Tibial artery (tissue), 4 donors: ENCODE results near the gene APMAP.

Source experiments
- DNase-seq, 2 donors: peaks; one replicate each; pipeline ENCODE4 v3.0.0-alpha.2; 2019
- H3K27ac ChIP-seq, 2 donors: fragments of 200-600 bp; sonication (generic) in 1 of 2; 1 replicate in 1 of 2; 2 replicates in 1 of 2; pipeline ENCODE4 v1.5.1; 2018 to 2019; ENCODE audit warnings: mild to moderate bottlenecking in 1 of 2
- H3K27me3 ChIP-seq, 2 donors: fragments of 200-600 bp; sonication (generic) in 1 of 2; one replicate each; pipeline versions ENCODE4 v1.5.1 to v1.6.0; 2016 to 2019
- H3K36me3 ChIP-seq, 3 donors: fragments of 200-600 bp; sonication (generic) in 2 of 3; one replicate each; pipeline ENCODE4 v1.5.1; 2016 to 2019; ENCODE audit warnings: mild to moderate bottlenecking in 2 of 3
- H3K4me1 ChIP-seq, 4 donors: fragments of 200-600 bp; sonication (generic) in 2 of 4; 1 replicate in 3 of 4; 2 replicates in 1 of 4; pipeline ENCODE4 v1.5.1; 2016 to 2019
- H3K4me3 ChIP-seq, 2 donors: fragments of 200-600 bp; sonication (generic) in 1 of 2; 1 replicate in 1 of 2; 2 replicates in 1 of 2; pipeline ENCODE4 v1.5.1; 2018 to 2019; ENCODE audit warnings: mild to moderate bottlenecking in 2 of 2
- H3K9me3 ChIP-seq, 3 donors: fragments of 200-600 bp; sonication (generic) in 1 of 3; one replicate each; pipeline ENCODE4 v1.5.1; 2016 to 2019
- CTCF ChIP-seq, 2 experiments: fragments of 200-600 bp in 1 of 2; fragments of 450-650 bp in 1 of 2; IDR thresholded peaks; one replicate each; pipeline ENCODE4 v1.5.1; 2017 to 2019; ENCODE audit warnings: antibody characterized with exemption in 2 of 2, mild to moderate bottlenecking in 1 of 2, moderate library complexity in 1 of 2
- intact Hi-C: fragments of 100-400 bp; cut with DNase I; formaldehyde crosslinking; loops from one replicate; pipeline ENCODE4 v1.15.0; 2023; ENCODE audit warnings: low total_unique reads

APMAP gene

DNA sequence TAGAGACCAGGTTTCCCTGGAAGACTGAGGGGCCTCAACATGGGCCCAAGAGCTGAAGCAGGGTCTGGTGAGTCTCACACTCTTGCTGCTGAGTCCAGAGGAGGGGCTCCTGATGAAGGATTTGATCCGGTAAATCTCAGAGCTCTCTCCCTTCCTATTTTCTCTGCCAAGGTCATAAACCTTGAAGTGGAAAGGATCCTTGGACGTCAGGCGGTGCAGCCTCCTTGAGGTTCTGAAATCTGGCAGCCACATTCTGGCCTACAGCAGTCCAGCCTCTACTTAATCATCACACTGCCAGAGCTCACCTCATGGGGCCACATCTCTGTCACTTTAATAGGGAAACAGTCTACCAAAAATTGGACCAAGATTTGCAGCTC, 41.4 kb upstream of the APMAP start:
- intact Hi-C loops: no loop called here
- no peak for DNase-seq
- Histone ChIP-seq H3K27ac (no peak overlapping the region), H3K9me3 (no peaks in the 10 kb centered on the region), H3K27me3 (no peaks in the 10 kb centered on the region), H3K4me1 (peaks cover 7 to 57% (median 42%) of the 10 kb centered on the region in 4 donors), H3K36me3 (peaks cover 10 to 14% (median 10%) of the 10 kb centered on the region in 3 donors), H3K4me3 (no peak overlapping the region)
- no peak for TF ChIP-seq CTCF (IDR thresholded peaks at IDR 0.05)

- Histone ChIP-seq H3K27me3 (no peaks in the 10 kb centered on the region), H3K4me3 (no peak overlapping the region), H3K27ac (peak overlapping the region in 1 of 2 donors; percentile 22), H3K4me1 (peaks cover 2 to 52% (median 36%) of the 10 kb centered on the region in 4 donors), H3K9me3 (no peaks in the 10 kb centered on the region), H3K36me3 (peaks cover 10 to 15% (median 14%) of the 10 kb centered on the region in 3 donors)
- intact Hi-C loops: no loop called here
- no peak for DNase-seq
- no peak for TF ChIP-seq CTCF (IDR thresholded peaks at IDR 0.05)
Measured at GRCh38 chr20:25033265-25033923, 40.8 kb upstream of the APMAP start.

DNA sequence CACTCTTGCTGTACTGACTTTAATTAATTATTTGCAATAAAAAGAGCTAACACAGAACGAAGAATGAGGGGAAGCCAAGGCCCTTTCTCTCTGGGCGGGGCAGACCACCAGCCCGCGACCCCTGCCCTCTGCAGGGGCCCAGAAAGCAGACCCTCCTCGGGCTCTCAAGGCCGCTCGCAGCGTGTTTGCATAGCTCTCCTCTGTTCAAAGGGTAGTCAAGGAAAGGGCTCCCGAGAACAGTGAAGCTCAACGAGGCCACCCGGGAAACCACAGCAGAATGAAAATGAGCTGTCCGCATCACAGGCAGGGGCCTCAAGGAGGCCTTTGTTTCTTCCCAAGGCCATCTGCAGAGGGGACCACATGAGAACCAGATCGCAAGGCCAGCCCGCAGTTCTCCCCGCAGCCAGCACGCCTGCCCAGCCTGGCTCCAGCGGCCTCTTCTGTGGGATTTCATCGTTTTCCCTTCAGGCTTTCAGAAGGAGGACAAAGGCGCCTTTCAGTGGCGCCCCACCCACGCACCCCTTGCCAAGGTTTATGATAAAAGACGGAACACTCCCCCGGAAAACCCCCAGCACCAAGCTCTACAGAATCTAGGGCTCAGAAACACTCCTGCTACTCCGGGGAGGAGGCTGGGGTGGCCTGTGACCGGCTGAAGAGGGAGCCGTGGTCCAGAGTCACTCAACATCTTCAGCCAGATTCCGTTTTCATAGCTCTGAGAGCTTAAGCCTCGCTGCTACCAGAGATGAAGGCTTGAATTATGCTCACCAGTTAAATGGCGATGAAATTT, 40.1 kb upstream of the APMAP start:
- Histone ChIP-seq H3K9me3 (no peaks in the 10 kb centered on the region), H3K27ac (peak overlapping the region in 1 of 2 donors; percentile 22), H3K4me1 (peaks cover 0 to 45% (median 29%) of the 10 kb centered on the region in 4 donors), H3K4me3 (no peak overlapping the region), H3K27me3 (no peaks in the 10 kb centered on the region), H3K36me3 (peaks cover 10 to 16% (median 14%) of the 10 kb centered on the region in 3 donors)
- no peak for DNase-seq
- TF ChIP-seq CTCF (IDR thresholded peaks at IDR 0.05): no peak
- intact Hi-C loops: no loop called here

GRCh38 chr20:25032065-25032477, 39.5 kb upstream of the APMAP start:
- H3K27ac ChIP-seq: no peak overlapping the region
- no peaks in the 10 kb centered on the region for H3K9me3 ChIP-seq
- intact Hi-C loops: no loop called here
- H3K27me3 ChIP-seq: no peaks in the 10 kb centered on the region
- TF ChIP-seq CTCF (IDR thresholded peaks at IDR 0.05): no peak
- DNase-seq: no peak
- H3K36me3 ChIP-seq: peaks cover 10 to 16% (median 14%) of the 10 kb centered on the region in 3 donors
- no peak overlapping the region for H3K4me3 ChIP-seq
- H3K4me1 ChIP-seq: peaks cover 0 to 39% (median 23%) of the 10 kb centered on the region in 4 donors

DNA sequence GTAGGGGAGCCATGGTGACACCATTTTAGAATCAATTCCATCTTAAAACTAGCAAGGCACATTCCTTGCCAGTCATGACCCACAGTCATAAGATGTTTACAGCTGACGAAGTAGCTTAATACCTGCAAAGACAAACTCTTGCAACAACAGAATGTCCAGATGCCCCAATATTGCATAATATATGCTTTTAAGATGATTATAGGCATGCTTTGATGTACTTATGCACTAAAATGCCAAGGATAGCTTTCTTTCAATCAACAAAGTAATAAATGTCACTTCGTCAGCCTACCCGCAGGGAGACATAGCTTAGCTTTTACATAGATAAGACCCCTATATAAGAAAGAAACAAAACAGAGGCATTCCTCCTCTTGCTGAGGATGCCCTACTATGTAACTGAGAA, 38.7 kb upstream of the APMAP start:
- DNase-seq: no peak
- Histone ChIP-seq H3K36me3 (peaks cover 14 to 16% (median 14%) of the 10 kb centered on the region in 3 donors), H3K27me3 (no peaks in the 10 kb centered on the region), H3K27ac (no peak overlapping the region), H3K4me3 (no peak overlapping the region), H3K9me3 (no peaks in the 10 kb centered on the region), H3K4me1 (peaks cover 0 to 31% (median 15%) of the 10 kb centered on the region in 4 donors)
- intact Hi-C loops: no loop called here
- TF ChIP-seq CTCF (IDR thresholded peaks at IDR 0.05): no peak
